IMR-90 (cell line): Measurements from ENCODE around the gene HECTD1. TPM values are rescaled to one million over a fixed set of nuclear protein-coding genes. Genes with fewer than 3 reads are reported as not detected.
A peak's percentile ranks its signal among the peaks of the same experiment; 100 is the strongest.

Experiments
- ATAC-seq: fragments of 200-7000 bp; cut with Tn5 transposase; 2 replicates; pipeline ENCODE4 v1.9.1; 2020; ENCODE audit warnings: low read depth, mild to moderate bottlenecking, moderate library complexity
- BruUV-seq: library from RNA; stranded (reverse); fragments of 400-500 nt; replicated peaks from 2 replicates; lab custom pipeline; 2021; lab: Mats Ljungman, UMichigan
- CTCF ChIA-PET: fragments of 300-600 bp; formaldehyde crosslinking; extraction: SDS; loops from one replicate; lab custom pipeline; 2021; ENCODE audit warnings: antibody characterized with exemption; lab: Yijun Ruan, JAX
- POLR2A ChIA-PET: fragments of 300-600 bp; sonication (Branson Sonifier 250); formaldehyde crosslinking; loops from one replicate; lab custom pipeline; 2022; ENCODE audit warnings: antibody characterized with exemption; ENCODE audit not compliant: unreplicated experiment; lab: Charles Lee
- DNase-seq: peaks from one replicate; pipeline ENCODE4 v3.0.0; 2013
- H2AFZ ChIP-seq: replicated peaks from 2 replicates; pipeline ENCODE3; 2013; ENCODE audit warnings: low read length, mild to moderate bottlenecking; ENCODE audit not compliant: poor library complexity
- H2AK5ac ChIP-seq: 2 replicates; pipeline ENCODE4 v1.6.1; 2013; ENCODE audit warnings: low read depth, low read length, inconsistent platforms
- H2AK9ac ChIP-seq: replicated peaks from 2 replicates; pipeline ENCODE3; 2013; ENCODE audit warnings: mild to moderate bottlenecking, low read depth, low read length, moderate library complexity; ENCODE audit not compliant: poor library complexity
- H2BK120ac ChIP-seq: 2 replicates; pipeline ENCODE4 v1.6.1; 2013; ENCODE audit warnings: low read depth, low read length, inconsistent platforms
- H2BK15ac ChIP-seq: 3 replicates; pipeline ENCODE4 v1.6.1; 2013; ENCODE audit warnings: low read depth, low read length, inconsistent platforms
- H2BK20ac ChIP-seq: 2 replicates; pipeline ENCODE4 v1.6.1; 2013; ENCODE audit warnings: low read depth, mild to moderate bottlenecking, inconsistent platforms, low read length, moderate library complexity
- H2BK5ac ChIP-seq: 2 replicates; pipeline ENCODE4 v1.6.1; 2013; ENCODE audit warnings: mild to moderate bottlenecking, low read depth, low read length, inconsistent platforms; ENCODE audit not compliant: poor library complexity, severe bottlenecking
- H3K14ac ChIP-seq: replicated peaks from 2 replicates; pipeline ENCODE4 v1.6.1; 2013; ENCODE audit warnings: low read depth, low read length, inconsistent platforms
- H3K18ac ChIP-seq: 2 replicates; pipeline ENCODE4 v1.6.1; 2013; ENCODE audit warnings: low read depth, low read length, control low read depth
- H3K23ac ChIP-seq: 2 replicates; pipeline ENCODE4 v1.6.1; 2013; ENCODE audit warnings: low read depth, low read length, inconsistent platforms
- H3K27ac ChIP-seq: 2 replicates; pipeline ENCODE4 v1.5.1; 2013; ENCODE audit warnings: mild to moderate bottlenecking, control low read depth, low read length; ENCODE audit not compliant: insufficient read depth
- H3K27me3 ChIP-seq: 2 replicates; pipeline ENCODE4 v1.6.1; 2013; ENCODE audit warnings: low read length; ENCODE audit not compliant: control insufficient read depth, insufficient read depth
- H3K36me3 ChIP-seq: 2 replicates; pipeline ENCODE4 v1.6.1; 2013; ENCODE audit warnings: low read length, mixed read lengths; ENCODE audit not compliant: control insufficient read depth, insufficient read depth
- H3K4ac ChIP-seq: 2 replicates; pipeline ENCODE4 v1.6.1; 2013; ENCODE audit warnings: low read depth, low read length, inconsistent platforms
- H3K4me1 ChIP-seq: 2 replicates; pipeline ENCODE4 v1.6.1; 2013; ENCODE audit warnings: low read length, mixed read lengths; ENCODE audit not compliant: control insufficient read depth, insufficient read depth
- H3K4me2 ChIP-seq: 2 replicates; pipeline ENCODE4 v1.6.1; 2013; ENCODE audit warnings: low read depth, mild to moderate bottlenecking, control low read depth, low read length, moderate library complexity
- H3K4me3 ChIP-seq: 2 replicates; pipeline ENCODE4 v1.5.1; 2013; ENCODE audit warnings: low read depth, mild to moderate bottlenecking, control low read depth, low read length, moderate library complexity; ENCODE audit not compliant: insufficient read depth
- H3K56ac ChIP-seq: 2 replicates; pipeline ENCODE4 v1.6.1; 2013; ENCODE audit warnings: low read length, inconsistent platforms; ENCODE audit not compliant: insufficient read depth; ENCODE audit errors: extremely low read depth
- H3K79me1 ChIP-seq, 2 experiments: 2 replicates each; pipeline ENCODE4 v1.6.1; 2013; ENCODE audit warnings: low read length in 2 of 2, inconsistent platforms in 1 of 2, low read depth in 1 of 2
- H3K9ac ChIP-seq: 2 replicates; pipeline ENCODE4 v1.6.1; 2013; ENCODE audit warnings: low read depth, low read length, control low read depth
- H3K9me1 ChIP-seq: 2 replicates; pipeline ENCODE4 v1.6.1; 2013; ENCODE audit warnings: low read length, inconsistent platforms; ENCODE audit not compliant: insufficient read depth
- H3K9me3 ChIP-seq: 2 replicates; pipeline ENCODE4 v1.6.1; 2013; ENCODE audit warnings: low read length; ENCODE audit not compliant: control insufficient read depth, insufficient read depth
- H4K20me1 ChIP-seq: 2 replicates; pipeline ENCODE4 v1.6.1; 2013; ENCODE audit warnings: low read length, inconsistent platforms; ENCODE audit not compliant: insufficient read depth
- H4K5ac ChIP-seq: 2 replicates; pipeline ENCODE4 v1.6.1; 2013; ENCODE audit warnings: mild to moderate bottlenecking, low read depth, low read length, control low read depth
- H4K8ac ChIP-seq, 2 experiments: 2 replicates each; pipeline ENCODE4 v1.6.1; 2013; ENCODE audit warnings: low read depth in 2 of 2, low read length in 2 of 2, control low read depth in 1 of 2, inconsistent platforms in 1 of 2
- H4K91ac ChIP-seq: 2 replicates; pipeline ENCODE4 v1.6.1; 2013; ENCODE audit warnings: low read depth, low read length, inconsistent platforms; ENCODE audit not compliant: insufficient read depth
- BHLHE40 ChIP-seq: fragments of 150-350 bp; IDR thresholded peaks from 2 replicates; pipeline ENCODE4 v1.6.1; 2016; ENCODE audit warnings: mild to moderate bottlenecking, low read depth, low read length
- CHD1 ChIP-seq: IDR thresholded peaks from 2 replicates; pipeline ENCODE4 v1.6.1; 2012; ENCODE audit warnings: low read depth, low read length, improper control_type of control experiment
- MAFK ChIP-seq: IDR thresholded peaks from 2 replicates; pipeline ENCODE4 v1.6.1; 2012; ENCODE audit warnings: low read depth, low read length, improper control_type of control experiment
- MAZ ChIP-seq: IDR thresholded peaks from 2 replicates; pipeline ENCODE4 v1.6.1; 2012; ENCODE audit warnings: low read depth, mild to moderate bottlenecking, low read length, improper control_type of control experiment, moderate library complexity, borderline replicate concordance
- NFE2L2 ChIP-seq: fragments of 150-350 bp; IDR thresholded peaks from 2 replicates; pipeline ENCODE4 v1.6.1; 2016; ENCODE audit warnings: low read depth, mild to moderate bottlenecking, low read length
- POLR2A ChIP-seq: IDR thresholded peaks from 2 replicates; pipeline ENCODE4 v1.6.1; 2012; ENCODE audit warnings: mild to moderate bottlenecking, low read depth, low read length
- RCOR1 ChIP-seq: IDR thresholded peaks from 2 replicates; pipeline ENCODE4 v1.6.1; 2012; ENCODE audit warnings: mild to moderate bottlenecking, low read length, improper control_type of control experiment; ENCODE audit not compliant: insufficient replicate concordance
- SMC3 ChIP-seq: fragments of 150-350 bp; IDR thresholded peaks from 2 replicates; pipeline ENCODE4 v1.6.1; 2016; ENCODE audit warnings: low read depth, mild to moderate bottlenecking, antibody characterized with exemption, low read length, moderate library complexity
- WGBS, 2 experiments: methylation state at CpG; one replicate each; pipeline versions ENCODE4 v1.1.5 to v1.1.7; 2013; ENCODE audit warnings: missing lambda C conversion rate in 2 of 2; ENCODE audit not compliant: insufficient read length in 1 of 2; ENCODE audit errors: extremely low coverage in 2 of 2; 5-methylcytosine and 5-hydroxymethylcytosine counted together
- dilution Hi-C: fragments of 300-500 bp; cut with HindIII; formaldehyde crosslinking; loops from one replicate; pipeline ENCODE4 v1.14.3; 2018; ENCODE audit warnings: low sequenced_read_pairs; ENCODE audit not compliant: unreplicated experiment
- in situ Hi-C: fragments of 300-500 bp; cut with MboI; formaldehyde crosslinking; loops from 3 replicates; pipeline ENCODE4 v1.14.3; 2019; ENCODE audit warnings: low sequenced_read_pairs, inconsistent platforms, mixed read lengths
- intact Hi-C: fragments of 100-400 bp; cut with micrococcal nuclease; formaldehyde crosslinking; loops from 2 replicates; pipeline ENCODE4 v1.10.0; 2022
- polyA plus RNA-seq, 3 experiments: library from polyadenylated mRNA; depleted of rRNA; stranded (reverse); fragments of >200 nt; gene quantifications; 2 replicates each; pipeline ENCODE4 v1.2.3, GENCODE V29; 2012; ENCODE audit warnings: low replicate concordance in 1 of 3
- total RNA-seq: library from RNA; depleted of rRNA; stranded (reverse); fragments of >200 nt; gene quantifications from 2 replicates; pipeline ENCODE4 v1.2.3, GENCODE V29; 2012

The HECTD1 gene
- total and polyA plus RNA-seq, 2 of the 4 experiments (the other 2 are of a cell fraction) = 48.5 to 228 TPM

DNA sequence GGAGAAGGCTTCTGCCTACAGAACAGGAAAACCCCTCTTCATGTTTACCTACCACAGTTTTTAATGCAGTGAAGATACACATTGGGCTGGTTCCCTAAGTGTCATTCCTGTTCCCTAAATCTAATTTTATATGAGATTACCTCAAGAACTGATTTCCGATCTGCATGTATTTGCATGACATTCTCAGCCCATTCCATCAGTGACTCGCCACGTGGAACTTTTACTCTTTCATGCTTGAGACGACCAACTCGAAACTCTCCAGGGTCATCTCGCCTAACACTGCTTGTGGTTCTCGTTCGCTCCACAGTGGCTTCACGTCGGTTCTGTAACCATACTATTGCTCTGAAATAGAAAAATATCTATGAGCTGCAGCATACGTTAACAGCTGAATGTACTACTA is 98.3 kb downstream of the HECTD1 start:
- Histone ChIP-seq H3K4me3 (no peak overlapping the region), H4K5ac (no peak overlapping the region), H3K18ac (no peak overlapping the region), H4K8ac (no peak overlapping the region), H2BK20ac (no peak overlapping the region), H3K79me1 (peaks cover 9 to 14% of the 10 kb centered on the region in 2 experiments; a peak in 3 of 4 replicates), H3K9me3 (no peaks in the 10 kb centered on the region), H3K4me2 (no peak overlapping the region), H4K20me1 (no peaks in the 10 kb centered on the region), H4K91ac (no peak overlapping the region), H2AK5ac (no peak overlapping the region), H3K27ac (no peak overlapping the region), H3K27me3 (no peaks in the 10 kb centered on the region), H2AK9ac (no peak overlapping the region), H3K4ac (no peak overlapping the region), H3K14ac (no peak overlapping the region), H2BK15ac (no peak overlapping the region), H3K9me1 (0 out of 2 replicates have a peak, but pooled peaks cover 3% of the 10 kb centered on the region), H2BK120ac (no peak overlapping the region), H3K23ac (no peak overlapping the region), H3K36me3 (peaks cover 38% of the 10 kb centered on the region), H2AFZ (no peak overlapping the region), H3K4me1 (no peaks in the 10 kb centered on the region), H2BK5ac (peak overlapping the region; percentile 35), H3K9ac (no peak overlapping the region), H3K56ac (no peak overlapping the region)
- intact Hi-C loops = no loop called here
- no TSS peak for BruUV-seq
- in situ Hi-C loops = no loop called here
- dilution Hi-C loops = no loop called here
- POLR2A ChIA-PET = no interaction called here
- TF ChIP-seq CHD1 = no peak
- no peak for TF ChIP-seq MAZ
- TF ChIP-seq MAFK = no peak
- no peak for TF ChIP-seq SMC3
- no peak for TF ChIP-seq RCOR1
- TF ChIP-seq NFE2L2 = no peak
- TF ChIP-seq POLR2A = no peak
- no peak for TF ChIP-seq BHLHE40
- no peak for ATAC-seq
- no peak for DNase-seq
- WGBS, 2 experiments = 100% methylated on average over 3 of the region's 11 CpGs; no CpG with 5 or more reads in 1 of the 2 experiments
- CTCF ChIA-PET = interaction anchor here (0.6 kb wide), 1 partner anchor 299 kb away, joined by 3 read pairs; no protein-coding TSS in a partner anchor
